Fibroblast of pulmonary artery (primary cell): ENCODE measurements around the gene FBXW8.
"Not testable (repeated sequence)": the region's sequence is repeated elsewhere in the genome, so short reads cannot be mapped to it uniquely, and the experiment has no call there.

Source experiments
- DNase-seq: peaks from one replicate; pipeline ENCODE4 v3.0.0-alpha.2; 2010; ENCODE audit warnings: low read depth
- H3K4me3 ChIP-seq: replicated peaks from 2 replicates; pipeline ENCODE4 v1.5.1; 2011; ENCODE audit warnings: low read depth, mild to moderate bottlenecking, control low read depth, low read length, moderate library complexity
- TF ChIP-seq, protein P1 (sequence below): IDR thresholded peaks from 2 replicates; pipeline ENCODE4 v1.5.1; 2011; ENCODE audit warnings: mild to moderate bottlenecking, control low read depth, low read length, inconsistent platforms; ENCODE audit errors: missing control alignments

FBXW8 gene

DNA sequence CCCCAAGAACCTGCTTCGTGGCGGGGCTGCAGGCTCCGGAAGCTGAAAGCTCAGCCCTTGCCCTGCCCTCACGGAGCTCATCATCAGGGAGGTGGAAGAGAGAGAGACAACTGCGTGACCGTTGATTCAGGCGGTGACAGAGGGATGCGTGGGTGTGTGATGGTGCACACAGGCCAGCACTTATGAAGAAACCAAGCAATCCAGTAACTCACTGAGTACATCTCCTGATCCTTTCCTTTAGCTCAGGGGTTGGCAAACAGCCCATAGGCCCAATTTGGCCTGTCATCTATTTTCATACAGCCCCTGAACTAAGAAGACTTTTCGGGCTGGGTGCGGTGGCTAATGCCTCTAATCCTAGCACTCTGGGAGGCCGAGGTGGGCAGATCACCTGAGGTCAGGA lies 138.5 kb downstream of the FBXW8 start:
- no peak for DNase-seq
- no peak overlapping the region for H3K4me3 ChIP-seq
- TF ChIP-seq, protein P1, sequence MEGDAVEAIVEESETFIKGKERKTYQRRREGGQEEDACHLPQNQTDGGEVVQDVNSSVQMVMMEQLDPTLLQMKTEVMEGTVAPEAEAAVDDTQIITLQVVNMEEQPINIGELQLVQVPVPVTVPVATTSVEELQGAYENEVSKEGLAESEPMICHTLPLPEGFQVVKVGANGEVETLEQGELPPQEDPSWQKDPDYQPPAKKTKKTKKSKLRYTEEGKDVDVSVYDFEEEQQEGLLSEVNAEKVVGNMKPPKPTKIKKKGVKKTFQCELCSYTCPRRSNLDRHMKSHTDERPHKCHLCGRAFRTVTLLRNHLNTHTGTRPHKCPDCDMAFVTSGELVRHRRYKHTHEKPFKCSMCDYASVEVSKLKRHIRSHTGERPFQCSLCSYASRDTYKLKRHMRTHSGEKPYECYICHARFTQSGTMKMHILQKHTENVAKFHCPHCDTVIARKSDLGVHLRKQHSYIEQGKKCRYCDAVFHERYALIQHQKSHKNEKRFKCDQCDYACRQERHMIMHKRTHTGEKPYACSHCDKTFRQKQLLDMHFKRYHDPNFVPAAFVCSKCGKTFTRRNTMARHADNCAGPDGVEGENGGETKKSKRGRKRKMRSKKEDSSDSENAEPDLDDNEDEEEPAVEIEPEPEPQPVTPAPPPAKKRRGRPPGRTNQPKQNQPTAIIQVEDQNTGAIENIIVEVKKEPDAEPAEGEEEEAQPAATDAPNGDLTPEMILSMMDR, result no peak

DNA sequence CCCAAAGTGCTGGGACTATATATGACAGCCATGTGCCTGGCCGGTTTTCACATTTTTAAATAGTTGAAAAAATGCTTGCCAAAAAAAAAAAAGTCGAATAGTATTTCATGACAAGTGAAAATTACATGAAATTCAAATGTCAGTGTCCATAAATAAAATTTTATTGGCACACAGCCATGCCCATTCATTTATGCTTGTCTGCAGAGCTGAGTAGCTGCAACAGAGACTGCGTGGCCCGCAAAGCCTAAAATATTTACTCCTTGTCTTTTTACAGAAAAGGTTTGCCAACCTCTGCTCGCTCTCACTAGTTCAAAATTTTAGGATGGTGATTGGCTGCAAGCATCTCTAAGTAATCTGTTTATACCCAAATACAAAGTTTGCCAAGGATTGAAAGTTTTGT lies 139.3 kb downstream of the FBXW8 start:
- TF ChIP-seq, protein P1, result no peak
- no peak overlapping the region for H3K4me3 ChIP-seq
- no peak for DNase-seq

DNA sequence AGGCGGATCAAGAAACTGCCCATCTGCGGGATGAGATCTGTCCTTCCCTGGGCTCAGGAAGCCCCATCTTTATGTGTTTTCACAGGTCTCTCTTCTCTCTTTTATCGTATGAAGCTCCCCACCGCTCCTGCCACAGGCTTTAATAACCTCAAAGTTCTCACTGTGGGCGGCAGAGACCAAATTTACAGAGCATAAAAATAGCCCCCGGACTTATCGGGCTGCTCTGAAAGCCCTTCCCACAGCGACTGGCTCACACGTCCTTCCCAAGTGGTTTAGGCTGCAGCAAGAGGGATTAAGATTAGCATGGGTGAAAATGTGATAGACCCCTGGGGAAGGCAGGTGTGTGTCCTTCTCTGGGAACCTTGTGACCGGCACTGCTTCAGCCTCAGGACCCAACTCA lies 140.6 kb downstream of the FBXW8 start:
- DNase-seq, result no peak
- H3K4me3 ChIP-seq, result no peak overlapping the region
- TF ChIP-seq, protein P1, result no peak

DNA sequence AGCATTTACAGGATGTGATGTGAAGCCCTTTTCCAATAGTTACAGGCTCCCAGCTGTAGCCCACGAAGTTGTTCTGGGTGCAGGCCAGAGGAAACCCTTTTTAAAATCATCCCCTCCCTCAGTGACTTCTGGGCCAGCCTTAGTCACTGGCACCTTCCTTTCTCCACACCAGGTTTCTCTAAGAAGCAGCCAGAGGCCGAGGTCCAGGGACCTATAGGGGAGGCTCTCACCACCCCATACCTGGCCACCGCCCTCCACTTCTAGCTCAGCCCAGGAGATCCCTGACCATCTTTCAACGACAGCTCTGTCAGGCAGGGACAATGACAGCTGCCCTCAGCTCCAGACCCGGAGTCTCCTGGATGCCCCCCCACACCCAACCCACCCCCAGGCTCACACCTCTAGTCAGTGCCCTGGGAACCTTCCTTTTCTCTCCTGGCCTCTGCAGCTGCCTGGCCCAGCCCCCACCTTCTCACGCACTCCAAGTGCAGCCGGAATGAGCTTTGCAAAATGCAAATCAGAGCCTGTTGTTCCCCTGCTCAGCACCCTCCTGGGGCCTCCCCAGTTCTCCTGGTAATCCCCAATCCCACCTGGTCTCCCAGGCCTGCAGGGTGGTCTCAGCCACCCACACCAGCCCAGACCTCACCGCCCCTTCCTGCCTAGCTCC lies 141.8 kb downstream of the FBXW8 start:
- TF ChIP-seq, protein P1, result no peak
- DNase-seq, result no peak
- no peak overlapping the region for H3K4me3 ChIP-seq

DNA sequence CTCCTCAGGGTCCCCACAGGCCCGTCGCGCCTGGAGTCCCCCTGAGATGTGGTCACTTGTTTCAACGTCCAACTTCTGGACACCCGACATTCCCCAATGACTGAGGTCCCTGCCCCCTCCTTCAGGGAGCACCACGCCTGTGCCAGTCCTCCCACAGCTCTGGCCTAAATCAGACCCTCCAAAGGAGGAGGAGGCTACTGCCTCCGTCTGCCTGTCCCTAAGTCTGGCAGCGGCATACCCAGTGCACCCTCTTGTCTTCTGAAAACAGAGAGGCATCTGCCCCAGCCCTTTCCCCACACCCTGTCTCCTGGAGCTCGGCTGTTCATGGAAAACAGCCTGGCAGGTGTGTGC lies 142.3 kb downstream of the FBXW8 start:
- no peak for DNase-seq
- TF ChIP-seq, protein P1, result no peak
- H3K4me3 ChIP-seq, result no peak overlapping the region

DNA sequence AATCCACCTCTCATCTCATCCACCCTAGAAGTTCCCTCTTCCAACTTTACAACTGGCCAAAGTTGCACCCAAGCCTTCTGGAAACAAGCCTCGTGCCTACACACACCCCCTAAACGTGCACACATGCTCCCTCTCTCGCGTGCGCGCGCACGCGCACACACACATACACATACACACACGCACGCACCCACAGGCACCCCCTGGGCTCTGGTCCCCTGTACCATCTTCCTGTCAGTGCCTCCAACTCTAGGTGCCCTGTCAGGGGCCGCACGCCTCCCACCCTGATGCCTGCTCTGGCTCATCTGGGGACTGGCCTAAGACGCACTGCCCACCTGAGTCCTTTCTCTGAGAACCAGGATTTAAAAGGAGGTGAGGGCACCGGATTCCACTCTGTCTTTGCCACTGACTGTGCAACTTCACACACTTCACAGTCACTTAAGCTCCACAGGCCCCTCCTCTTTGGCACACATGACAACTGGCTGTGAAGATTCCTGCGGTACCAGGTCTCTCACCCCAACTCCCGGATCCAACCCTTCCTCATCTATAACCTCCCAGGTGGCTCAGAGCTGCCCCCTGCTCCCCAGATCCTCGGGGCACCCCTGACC lies 142.9 kb downstream of the FBXW8 start:
- no peak for DNase-seq
- TF ChIP-seq, protein P1, result no peak
- H3K4me3 ChIP-seq, result no peak overlapping the region

DNA sequence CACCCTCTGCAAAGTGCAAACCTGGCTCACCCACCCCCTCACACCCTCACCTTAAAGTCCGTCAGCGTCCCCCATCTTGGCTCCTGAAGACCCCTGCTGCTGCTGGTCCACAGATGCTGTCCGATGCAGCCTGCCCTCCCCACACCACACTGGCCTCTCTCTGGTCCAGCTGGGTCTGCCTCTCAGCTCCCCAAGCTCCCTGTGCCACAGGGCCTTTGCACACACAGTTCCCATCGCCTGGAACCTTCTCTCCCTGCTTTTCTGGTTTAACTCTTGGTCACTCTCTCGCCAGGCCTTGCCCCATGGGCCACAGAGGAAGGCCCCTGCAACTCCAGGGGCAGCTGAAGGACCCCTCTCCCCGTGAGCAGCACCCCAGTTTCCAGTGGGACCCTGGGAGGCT lies 143.5 kb downstream of the FBXW8 start:
- DNase-seq, result no peak
- TF ChIP-seq, protein P1, result no peak
- no peak overlapping the region for H3K4me3 ChIP-seq

DNA sequence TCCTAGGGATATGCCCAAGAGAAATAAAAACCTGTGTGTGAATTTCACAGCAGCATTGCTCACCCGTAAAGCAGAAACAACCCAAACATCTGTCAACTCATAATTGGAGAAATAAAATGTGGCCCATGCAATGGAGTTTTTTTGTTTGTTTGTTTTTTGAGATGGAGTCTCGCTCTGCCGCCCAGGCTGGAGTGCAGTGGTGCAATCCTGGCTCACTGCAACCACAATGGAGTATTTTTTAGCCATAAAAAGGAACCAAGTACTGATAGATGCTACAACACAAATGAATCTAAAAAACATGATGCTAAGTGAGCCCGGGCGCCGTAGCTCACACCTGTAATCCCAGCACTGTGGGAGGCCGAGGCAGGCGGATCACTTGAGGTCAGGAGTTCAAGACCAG lies 146.9 kb downstream of the FBXW8 start:
- H3K4me3 ChIP-seq, DNase-seq: not testable (repeated sequence)
